Measurements from ENCODE around the gene MTA1. TPM values are rescaled to one million over a fixed set of nuclear protein-coding genes. Genes with fewer than 3 reads are reported as not detected.

The MTA1 gene
- total RNA-seq, 2 experiments from 2014 or later = 103 to 217 TPM

- Histone ChIP-seq H3K4me1 (ENCODE audit: insufficient read depth, low read length, poor library complexity, severe bottlenecking) (peaks cover 15% of the 10 kb centered on the region), H4K20me1 (ENCODE audit: insufficient read depth, low read length) (no peaks in the 10 kb centered on the region), H3K79me2 (ENCODE audit: insufficient read depth, low read depth, low read length) (no peaks in the 10 kb centered on the region), H2AFZ (ENCODE audit: low read length) (peak overlapping the region; percentile 60; the same call in 1 of the 2 replicates), H3K27ac (ENCODE audit: low read depth, low read length, poor library complexity, severe bottlenecking) (no peak overlapping the region), H3K4me2 (ENCODE audit: low read length) (peak overlapping the region; percentile 70), H3K36me3 (ENCODE audit: insufficient read depth, low read length) (no peaks in the 10 kb centered on the region), H3K9me3 (ENCODE audit: low read length) (no peaks in the 10 kb centered on the region), H3K9me2 (ENCODE audit: insufficient read depth, low read length) (no peaks in the 10 kb centered on the region), H3K4me3 (ENCODE audit: low read depth, low read length, poor library complexity, severe bottlenecking) (peak overlapping the region; percentile 19)
- BruUV-seq (replicated peaks) = no TSS peak
- CTCF ChIA-PET (ENCODE audit: unreplicated experiment) = interaction anchor here (0.5 to 1.4 kb wide), 5 partner anchors 9 to 301 kb away, joined by 3 to 17 read pairs (median 5); partner anchors contain the start of gene TEDC1
- POLR2A ChIA-PET = interaction anchor here (0.5 kb wide), 1 partner anchor 51 kb away, joined by 3 read pairs; no protein-coding TSS in a partner anchor
- intact Hi-C loops (cut with micrococcal nuclease; ENCODE audit: unreplicated experiment) = loop anchor here (1.0 to 2.0 kb wide), 2 partner anchors 47 to 110 kb away; no protein-coding TSS in a partner anchor
- TF ChIP-seq EZH2phosphoT487 (IDR thresholded peaks at IDR 0.05; ENCODE audit: borderline replicate concordance, low read depth, low read length) = no peak
- TF ChIP-seq, protein P1, sequence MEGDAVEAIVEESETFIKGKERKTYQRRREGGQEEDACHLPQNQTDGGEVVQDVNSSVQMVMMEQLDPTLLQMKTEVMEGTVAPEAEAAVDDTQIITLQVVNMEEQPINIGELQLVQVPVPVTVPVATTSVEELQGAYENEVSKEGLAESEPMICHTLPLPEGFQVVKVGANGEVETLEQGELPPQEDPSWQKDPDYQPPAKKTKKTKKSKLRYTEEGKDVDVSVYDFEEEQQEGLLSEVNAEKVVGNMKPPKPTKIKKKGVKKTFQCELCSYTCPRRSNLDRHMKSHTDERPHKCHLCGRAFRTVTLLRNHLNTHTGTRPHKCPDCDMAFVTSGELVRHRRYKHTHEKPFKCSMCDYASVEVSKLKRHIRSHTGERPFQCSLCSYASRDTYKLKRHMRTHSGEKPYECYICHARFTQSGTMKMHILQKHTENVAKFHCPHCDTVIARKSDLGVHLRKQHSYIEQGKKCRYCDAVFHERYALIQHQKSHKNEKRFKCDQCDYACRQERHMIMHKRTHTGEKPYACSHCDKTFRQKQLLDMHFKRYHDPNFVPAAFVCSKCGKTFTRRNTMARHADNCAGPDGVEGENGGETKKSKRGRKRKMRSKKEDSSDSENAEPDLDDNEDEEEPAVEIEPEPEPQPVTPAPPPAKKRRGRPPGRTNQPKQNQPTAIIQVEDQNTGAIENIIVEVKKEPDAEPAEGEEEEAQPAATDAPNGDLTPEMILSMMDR (conservative IDR thresholded peaks at IDR 0.05; ENCODE audit: low read length) = peak; percentile 97
- DNase-seq (ENCODE audit: low spot score) = peak; percentile 83
These were observed 61.5 kb downstream of the MTA1 start for GRCh38 chr14:105480807-105481801.

DNA sequence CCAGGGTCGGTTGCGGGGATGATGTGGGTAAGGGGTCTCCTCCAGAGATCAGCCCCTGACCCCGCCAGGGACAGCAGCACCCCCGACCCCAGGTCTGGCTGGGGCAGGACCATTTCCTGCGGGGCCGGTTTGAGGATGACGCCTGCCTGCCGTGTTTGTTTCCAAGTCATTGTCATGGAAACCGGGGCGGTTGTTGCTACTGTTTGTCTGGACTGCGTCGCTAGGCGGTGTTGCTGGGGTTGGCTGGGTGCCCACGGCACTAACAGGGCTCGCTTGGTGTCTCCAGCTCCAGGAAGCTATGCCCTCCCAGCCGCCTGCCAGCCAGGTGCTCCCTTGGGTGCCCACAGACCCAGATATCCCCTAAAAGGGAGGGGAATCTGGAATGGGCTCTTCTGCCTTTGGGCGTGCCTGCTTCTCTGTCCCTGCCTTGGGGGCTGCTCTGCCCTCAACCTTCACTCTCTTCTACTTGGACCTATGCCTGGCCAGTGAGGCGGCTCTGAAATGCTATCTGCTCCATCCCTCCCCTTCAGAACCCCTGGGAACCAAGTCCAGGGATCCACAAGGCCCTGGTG is 62.3 kb downstream of the MTA1 start:
- peak; percentile 80 for DNase-seq (ENCODE audit: low spot score)
- peaks cover 22% of the 10 kb centered on the region for H3K4me1 ChIP-seq (ENCODE audit: insufficient read depth, low read length, poor library complexity, severe bottlenecking)
- peak overlapping the region; percentile 7 for H3K4me3 ChIP-seq (ENCODE audit: low read depth, low read length, poor library complexity, severe bottlenecking)
- no TSS peak for BruUV-seq (replicated peaks)
- H3K36me3 ChIP-seq (ENCODE audit: insufficient read depth, low read length) = no peaks in the 10 kb centered on the region
- no peaks in the 10 kb centered on the region for H3K9me2 ChIP-seq (ENCODE audit: insufficient read depth, low read length)
- H3K9me3 ChIP-seq (ENCODE audit: low read length) = no peaks in the 10 kb centered on the region
- ChIA-PET CTCF (ENCODE audit: unreplicated experiment) (interaction anchor here (0.6 kb wide), 1 partner anchor 10 kb away, joined by 17 read pairs; no protein-coding TSS in a partner anchor), POLR2A (interaction anchor here (1.2 kb wide), 1 partner anchor 51 kb away, joined by 3 read pairs; no protein-coding TSS in a partner anchor)
- no peak overlapping the region for H3K27ac ChIP-seq (ENCODE audit: low read depth, low read length, poor library complexity, severe bottlenecking)
- intact Hi-C loops (cut with micrococcal nuclease; ENCODE audit: unreplicated experiment) = loop anchor here (1.0 to 2.0 kb wide), 2 partner anchors 46 to 111 kb away; no protein-coding TSS in a partner anchor
- no peaks in the 10 kb centered on the region for H3K79me2 ChIP-seq (ENCODE audit: insufficient read depth, low read depth, low read length)
- TF ChIP-seq EZH2phosphoT487 (IDR thresholded peaks at IDR 0.05; ENCODE audit: borderline replicate concordance, low read depth, low read length) = no peak
- TF ChIP-seq, protein P1 (conservative IDR thresholded peaks at IDR 0.05; ENCODE audit: low read length) = 0 out of 2 replicates have a peak, but pooled peaks have one; percentile 29
- H3K4me2 ChIP-seq (ENCODE audit: low read length) = peak overlapping the region; percentile 70; the same call in 1 of the 2 replicates
- no peaks in the 10 kb centered on the region for H4K20me1 ChIP-seq (ENCODE audit: insufficient read depth, low read length)
- no peak overlapping the region for H2AFZ ChIP-seq (ENCODE audit: low read length)

Measured in OCI-LY7 (cell line).